Mucosa of gallbladder (tissue), 1 donor: ENCODE data around the gene TLX2. TPM values are rescaled to one million over a fixed set of nuclear protein-coding genes. Genes with fewer than 3 reads are reported as not detected.
A peak's percentile ranks its signal among the peaks of the same experiment; 100 is the strongest.

Source experiments
- DNase-seq: peaks from one replicate; pipeline ENCODE4 v3.0.0-alpha.2; 2020; ENCODE audit warnings: low spot score
- total RNA-seq: library from RNA; stranded (reverse); gene quantifications from one replicate; pipeline ENCODE4 v1.2.1, GENCODE V29; 2021
- donor health status: DM: no; HTN: no; CAD: no.

Gene TLX2
- total RNA-seq, 1 donor from 2014 or later = 0.12 TPM

DNA sequence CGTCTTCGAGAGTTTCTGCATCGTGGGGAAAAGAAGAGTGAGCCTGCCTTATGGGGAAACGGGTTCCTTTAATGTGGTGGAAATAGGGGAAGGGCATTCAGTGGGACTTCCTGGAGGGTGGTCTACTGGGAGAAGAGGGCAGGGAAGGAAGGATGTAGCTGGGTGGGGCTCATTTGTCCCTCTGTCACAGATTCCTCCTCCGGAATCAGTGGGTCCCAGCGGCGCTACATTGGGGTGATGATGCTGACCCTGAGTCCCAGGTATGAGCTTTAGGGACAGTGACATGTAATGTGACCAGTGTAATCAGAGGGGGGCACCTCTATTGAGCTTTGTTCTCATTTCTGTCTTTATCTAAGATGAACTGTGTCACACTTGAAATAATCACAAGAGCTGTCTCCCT lies 17.4 kb downstream of the TLX2 start:
- DNase-seq = no peak

DNA sequence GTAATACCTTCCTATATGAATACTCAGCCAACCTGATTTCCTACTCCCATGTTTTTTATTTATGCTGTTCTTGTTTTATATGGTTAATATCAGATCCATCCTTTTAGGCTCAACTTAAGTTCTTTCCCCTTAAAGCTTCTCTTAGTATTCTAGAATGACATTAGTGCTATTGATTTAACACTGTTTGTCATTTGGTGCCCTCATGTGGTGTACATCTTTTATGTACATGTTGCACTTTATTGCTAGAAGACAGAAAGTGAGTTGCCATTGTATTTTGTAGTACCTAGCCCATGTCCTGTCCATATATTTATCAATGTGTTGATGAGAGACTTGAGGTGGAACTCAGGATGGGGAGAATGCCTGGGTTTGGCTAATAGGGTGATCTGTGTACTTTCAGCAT lies 18.0 kb downstream of the TLX2 start:
- no peak for DNase-seq

DNA sequence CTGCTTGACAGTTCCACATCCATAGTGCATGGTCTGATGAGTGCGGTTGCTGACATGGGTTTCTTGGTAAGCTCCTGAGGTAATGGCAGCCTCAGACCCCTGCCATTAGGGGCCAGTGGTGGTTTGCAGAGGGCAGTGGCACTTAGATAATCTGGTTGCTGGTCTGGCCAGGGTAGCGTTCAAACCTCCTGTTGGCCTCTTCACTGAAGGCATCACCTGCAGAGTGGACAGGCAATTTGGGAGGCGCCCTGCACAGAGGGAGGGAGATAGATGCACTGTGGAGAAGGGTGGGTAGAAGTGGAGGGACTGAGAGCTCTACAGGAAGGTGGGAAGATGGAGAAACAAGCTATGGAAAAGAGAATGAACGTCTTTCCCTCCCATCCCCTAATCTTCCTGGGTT lies 19.2 kb downstream of the TLX2 start:
- DNase-seq = no peak

DNA sequence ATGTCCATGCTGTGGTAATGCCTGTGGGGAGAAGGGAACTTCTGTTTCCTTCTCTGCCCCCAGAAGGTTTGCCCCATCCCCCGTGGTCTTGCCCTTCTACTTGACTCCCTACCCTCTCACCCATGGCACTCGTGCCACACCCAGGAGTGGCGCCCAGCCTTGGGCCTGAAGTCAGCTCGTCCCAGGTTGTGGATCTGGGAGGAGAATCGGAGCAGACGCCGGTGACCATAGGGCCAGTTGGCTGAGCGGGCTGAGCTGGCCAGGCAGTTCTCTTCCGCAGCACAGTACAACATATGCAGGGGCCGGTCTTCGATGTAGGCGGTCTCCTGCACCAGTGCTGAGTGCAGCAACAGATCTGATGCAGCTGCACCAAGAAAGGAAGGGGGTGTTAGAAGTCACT lies 20.2 kb downstream of the TLX2 start:
- DNase-seq = no peak

DNA sequence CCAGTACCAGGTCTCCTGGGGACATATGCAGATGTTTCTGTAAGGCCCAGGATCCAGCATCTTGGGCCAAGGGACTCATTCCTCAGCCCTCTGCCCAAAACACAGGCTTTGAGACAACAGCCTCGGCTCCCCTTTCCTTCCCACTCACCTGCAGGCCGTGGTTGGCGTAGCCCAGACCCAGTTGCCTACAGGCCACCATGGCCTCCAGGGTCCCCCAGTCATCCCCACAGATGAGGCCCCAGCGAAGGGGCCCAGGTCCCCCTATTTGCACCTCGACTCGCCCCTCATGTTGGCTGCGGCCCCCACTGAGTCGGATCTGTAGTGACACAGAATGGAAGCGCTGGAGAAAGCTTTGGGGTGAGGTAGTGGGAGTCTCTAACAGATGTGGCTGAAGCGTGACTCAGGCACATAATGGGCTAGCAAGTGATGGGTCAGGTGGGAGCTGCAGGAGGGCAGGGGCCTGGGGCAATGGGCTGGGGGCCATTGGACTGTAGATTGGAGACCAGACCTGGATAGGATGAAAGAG lies 21.3 kb downstream of the TLX2 start:
- DNase-seq = no peak

DNA sequence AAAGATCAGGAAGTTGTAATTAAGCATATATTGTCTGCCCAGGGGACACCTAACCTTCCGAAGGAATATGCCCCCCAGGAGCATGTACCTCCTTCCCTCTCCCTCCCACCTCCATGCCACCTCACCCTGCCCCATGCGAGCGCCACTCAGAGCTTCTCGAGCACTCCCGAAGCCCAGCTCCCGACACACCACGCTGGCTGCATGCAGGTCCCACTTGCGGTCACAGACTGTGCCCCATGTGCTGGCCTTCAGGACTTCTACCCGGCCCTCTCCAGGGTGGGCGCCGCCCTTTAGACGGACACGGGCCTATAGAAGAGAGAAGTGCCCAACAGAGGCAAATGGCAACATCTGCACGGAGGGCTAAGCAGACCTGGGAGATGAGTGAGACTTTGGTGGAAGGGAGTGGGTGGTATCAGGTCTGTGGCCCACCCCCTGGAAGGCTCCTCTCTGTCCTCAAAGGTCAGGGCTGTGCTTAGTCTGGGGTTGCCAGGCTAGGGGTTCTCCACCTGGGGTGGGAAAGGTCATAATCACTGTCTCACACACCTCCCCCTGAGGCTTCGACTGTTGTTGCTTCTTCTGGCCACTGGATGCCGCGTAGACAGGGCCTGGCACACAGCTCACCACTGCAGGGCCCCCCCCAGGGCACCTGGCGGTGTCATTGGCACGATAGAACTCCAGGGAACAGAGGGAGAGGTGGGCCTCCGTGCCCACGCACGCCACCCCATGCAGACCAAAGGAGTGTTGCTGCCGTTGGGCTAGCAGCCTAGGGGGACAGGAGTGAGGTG lies 22.1 kb downstream of the TLX2 start:
- DNase-seq = no peak

DNA sequence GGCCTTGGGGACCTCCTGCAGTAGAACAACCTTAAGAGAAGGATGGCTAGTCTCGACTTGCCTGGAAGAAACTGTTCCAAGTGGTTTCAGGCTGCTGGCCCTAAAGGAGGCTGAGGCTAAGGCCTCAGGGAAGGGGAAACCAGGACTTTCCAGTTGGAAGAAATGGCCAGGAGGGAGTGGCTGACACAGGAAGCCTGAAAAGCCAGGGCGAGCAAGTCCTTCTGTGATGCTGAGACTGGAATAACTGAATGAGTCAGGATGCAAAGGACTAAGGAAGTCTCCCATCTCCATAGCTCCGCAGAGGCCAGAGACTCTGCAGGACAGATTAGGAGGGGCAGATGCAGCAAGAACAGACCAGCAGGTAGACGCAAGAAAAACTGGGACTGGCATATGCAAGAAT lies 22.9 kb downstream of the TLX2 start:
- no peak for DNase-seq

DNA sequence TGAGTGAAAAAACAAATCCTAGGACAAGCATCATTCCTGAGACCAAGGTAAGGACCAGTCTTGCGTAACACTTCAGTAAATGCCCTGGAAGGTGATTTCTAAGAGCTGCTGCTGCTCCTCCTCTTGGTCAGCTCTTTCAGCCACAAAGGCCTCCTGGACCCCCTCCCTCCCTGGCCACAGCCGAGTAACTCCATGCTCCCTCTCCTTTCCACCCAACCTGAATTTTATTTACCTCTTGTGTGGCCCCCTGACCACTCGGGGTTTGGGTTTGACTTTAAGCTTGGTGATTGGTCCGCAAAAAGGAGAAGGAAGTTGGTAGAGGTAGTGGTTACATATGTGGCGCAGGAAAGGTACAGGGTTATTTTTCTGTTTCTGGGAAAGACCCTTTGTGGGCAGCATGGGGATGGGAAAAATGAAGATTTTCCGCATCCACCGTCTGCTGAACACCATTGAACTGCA lies 24.7 kb downstream of the TLX2 start:
- no peak for DNase-seq

DNA sequence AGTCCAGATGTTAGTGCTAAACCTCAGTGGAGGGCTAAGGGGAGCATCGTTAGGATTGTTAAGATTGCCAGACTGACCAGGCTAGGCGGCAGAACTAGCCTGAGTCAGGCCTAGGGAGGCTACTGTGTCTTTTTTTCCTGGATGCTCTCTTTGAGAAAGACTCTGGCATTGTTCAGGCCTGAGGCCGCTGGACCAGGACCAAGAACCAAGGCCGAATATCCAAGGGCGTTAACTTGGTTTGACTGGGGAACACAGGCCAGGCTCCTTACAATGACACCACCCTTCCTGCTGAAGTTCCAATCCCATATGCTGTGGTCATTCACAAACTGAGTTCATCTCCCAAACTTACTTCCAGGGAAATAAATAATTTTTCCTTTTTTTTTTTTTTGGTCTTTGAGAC lies 26.0 kb downstream of the TLX2 start:
- DNase-seq = no peak

DNA sequence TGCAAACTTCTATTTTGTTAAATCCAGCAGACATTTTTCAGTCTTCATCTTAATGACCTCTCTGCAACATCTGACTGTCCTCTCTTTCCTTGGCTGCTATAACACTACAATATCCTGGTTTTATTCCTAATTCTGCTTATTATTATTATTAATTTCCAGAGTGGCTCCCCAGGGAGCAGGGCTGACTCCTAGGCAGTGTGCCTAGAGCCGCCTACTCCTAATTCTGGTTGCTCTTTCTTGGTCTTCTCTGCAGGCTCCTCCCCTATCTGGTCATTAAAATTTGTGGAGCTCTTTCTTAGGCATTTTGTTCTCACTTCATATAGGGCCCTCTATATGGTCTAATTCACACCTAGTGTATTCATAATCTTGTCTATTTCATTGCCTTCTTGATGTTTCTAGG lies 28.7 kb downstream of the TLX2 start:
- DNase-seq = no peak

DNA sequence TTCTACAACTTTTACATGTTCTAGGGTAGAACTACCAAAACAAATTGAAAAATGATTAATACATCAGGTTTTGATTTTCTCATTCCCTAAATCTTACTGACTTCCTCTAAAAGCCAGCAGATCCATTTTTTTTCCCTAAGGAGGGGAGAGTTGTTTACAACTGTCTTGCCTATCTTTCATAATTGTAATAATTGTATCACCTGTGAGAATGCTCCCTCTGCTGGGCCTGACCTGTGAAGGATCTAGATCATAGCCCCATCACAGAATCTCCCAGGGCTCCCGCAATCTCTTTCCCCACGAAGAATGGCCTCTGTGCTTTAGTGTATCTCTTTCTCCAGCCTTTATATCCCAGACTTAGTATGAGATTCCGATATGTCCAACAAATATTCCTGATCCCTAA lies 30.4 kb downstream of the TLX2 start:
- DNase-seq = no peak

DNA sequence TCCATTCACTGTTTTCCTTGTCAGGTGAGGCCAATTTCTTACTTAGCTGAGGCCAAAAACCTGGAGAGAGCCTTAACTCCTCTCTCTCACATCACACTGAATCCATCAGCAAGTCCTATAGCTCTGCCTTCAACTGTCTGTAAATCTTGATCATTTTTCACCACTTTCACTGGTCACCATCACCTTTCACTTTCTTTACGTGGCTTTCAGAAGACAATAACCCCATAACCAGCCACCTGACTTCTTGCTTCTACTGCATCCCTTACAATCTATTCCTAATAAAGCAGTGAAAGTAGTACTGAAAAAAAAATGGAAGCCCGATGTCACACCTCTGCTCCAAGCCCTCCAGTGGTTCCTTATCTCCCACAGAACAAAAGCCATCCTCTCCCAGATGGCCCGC lies 31.8 kb downstream of the TLX2 start:
- no peak for DNase-seq

DNA sequence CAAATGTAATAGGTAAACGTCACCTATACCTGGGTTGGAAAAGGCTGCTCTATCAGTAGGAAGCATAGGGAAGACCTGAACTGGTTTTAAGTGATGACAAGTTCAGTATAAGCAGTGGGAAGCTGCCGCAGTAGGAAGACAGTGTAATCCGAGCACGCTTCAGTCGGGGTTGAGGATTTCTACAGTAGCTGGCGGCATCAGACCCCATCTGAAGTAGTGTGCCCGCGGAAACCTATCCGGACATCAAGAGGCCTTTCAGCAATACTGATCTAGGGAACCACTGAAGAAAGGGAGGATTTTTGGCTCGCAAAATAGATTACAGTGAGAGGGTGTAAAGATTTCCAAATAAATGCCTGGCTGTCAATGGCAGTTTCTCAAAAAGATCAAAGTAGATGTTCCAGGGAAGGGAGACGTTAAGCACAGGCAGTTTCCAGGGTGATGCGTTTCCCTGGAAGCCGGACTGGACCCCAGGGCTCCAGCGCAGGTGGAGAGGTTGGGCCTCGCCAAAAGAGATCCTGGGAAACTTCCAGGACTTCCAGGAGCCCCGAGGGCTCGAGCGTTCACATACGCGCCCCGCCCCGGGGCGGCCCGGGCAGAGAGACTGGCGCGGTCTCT lies 34.1 kb downstream of the TLX2 start:
- DNase-seq = no peak

DNA sequence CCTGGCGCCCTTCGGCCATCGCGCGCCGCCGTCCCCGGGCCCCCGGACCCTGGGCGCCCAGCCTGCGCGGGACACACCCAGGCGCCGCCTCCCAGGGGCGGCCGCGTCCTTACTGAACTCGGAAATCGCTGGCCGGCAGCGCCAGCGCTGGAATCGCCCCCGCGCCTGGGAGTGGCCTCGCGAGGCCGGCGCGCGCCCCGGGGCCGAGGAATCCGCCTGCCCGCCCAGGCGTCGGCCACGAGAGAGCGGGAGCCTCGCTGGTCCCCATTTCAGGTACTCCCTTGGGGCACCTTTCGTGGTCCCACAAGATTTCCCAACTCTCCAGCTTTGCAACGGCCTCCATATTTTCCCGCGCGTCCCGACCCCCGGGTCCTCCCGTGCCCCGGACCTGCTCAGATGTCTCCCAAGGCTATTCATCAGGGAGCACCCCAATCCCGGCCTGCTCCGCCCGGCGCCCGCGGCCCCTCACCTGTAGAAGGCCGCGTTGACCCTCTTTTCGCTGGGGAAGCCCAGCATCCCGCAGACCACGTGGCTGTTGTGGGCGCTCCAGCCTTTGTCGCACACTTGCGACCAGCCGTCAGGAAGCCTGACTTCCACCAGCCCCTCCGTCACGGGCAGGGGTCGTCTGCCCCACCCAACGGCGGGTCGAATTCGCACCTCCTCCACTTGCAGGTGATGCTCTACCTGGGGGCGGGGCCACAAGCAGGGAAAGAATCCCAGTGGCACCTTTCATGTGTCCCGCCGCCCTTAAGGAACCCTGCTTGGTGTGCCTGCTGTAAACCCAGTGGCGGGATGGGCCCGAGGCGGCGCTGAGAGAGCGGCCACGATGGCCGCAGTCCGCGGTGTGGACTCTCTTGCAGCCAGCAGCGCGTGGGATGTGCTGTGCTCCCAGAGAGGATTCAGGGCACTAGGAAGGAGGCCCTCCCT lies 34.9 kb downstream of the TLX2 start:
- peak; percentile 37 for DNase-seq

DNA sequence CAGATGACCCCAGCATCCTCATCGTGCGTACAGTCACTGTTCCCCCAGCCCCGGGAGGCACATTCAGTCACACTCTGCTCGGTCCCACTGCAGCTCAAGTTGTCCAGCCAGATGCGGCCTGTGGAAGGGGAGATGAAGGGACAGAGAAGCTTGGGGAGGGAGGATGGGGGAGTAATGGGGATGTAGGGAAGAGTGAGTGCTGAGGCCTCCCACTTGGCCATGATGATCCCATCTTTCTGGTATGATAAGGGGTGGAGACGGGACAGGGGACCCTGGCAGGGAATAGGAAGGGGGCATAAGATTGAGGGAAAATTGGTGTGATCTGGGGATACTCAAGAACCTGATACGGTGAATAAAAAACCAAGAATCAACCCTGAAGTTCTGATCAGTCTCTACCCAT lies 36.0 kb downstream of the TLX2 start:
- DNase-seq = no peak

DNA sequence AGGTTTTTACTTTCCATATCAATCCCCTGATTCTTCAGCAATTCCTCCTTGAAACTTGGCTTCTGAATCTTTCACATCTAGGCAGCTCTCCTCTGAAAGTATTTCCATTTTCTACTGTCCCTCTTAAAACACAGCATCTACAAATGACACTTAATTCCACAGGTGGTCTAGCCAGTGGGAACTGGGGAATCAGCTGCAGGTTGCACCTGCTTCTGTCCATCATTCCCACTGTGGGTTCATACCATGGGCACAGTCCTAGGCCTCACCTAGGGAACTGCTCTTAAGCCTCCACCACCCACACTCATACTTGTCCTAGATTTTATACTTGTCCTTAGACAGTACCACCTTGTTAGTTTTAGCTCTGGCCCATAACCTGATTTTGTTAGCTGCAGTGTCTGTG lies 37.3 kb downstream of the TLX2 start:
- no peak for DNase-seq

DNA sequence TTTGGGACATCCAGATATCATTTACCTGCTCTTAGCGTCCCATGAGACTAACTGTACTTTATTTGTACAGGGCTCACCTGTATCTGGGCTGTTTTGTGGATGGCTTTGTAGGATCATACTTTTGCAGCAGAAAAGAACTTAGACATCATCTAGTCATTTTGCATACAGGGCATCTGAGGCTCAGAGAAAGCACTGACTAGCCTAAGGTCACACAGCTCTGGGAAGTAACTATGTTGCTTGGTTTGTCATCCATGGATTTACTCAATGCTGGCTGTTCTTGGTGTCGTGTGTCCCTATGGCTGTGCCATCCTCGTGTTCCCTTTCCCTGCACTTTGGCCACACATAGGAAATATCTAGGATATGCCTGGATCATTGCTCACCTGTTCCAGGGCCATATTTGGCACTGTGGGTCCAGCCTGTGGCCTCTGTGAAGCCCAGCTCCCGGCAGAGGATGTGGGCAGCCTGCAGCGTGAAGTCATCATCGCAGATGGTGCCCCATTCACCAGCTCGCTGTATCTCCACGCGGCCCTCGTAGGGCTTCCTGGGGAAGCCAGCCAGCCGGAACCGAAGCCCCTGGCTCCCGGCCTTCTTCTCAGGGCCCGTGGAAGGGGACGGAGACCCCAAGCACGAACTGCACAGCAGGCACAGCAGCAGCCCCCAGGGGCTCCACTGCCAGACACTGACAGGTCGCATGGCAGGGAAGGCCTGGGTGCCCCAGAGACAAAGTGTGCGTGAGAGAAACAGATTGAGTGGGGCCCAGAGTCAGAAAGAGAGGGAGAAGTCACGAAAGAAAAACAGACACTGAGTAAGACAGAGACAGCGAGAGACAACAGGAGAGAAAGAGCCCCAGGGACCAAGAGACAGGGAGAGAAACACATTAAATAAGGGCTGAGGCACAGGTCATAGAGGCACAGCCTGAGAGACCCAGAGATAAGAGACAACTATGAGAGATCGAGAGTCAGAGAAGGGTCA lies 38.0 kb downstream of the TLX2 start:
- no peak for DNase-seq

DNA sequence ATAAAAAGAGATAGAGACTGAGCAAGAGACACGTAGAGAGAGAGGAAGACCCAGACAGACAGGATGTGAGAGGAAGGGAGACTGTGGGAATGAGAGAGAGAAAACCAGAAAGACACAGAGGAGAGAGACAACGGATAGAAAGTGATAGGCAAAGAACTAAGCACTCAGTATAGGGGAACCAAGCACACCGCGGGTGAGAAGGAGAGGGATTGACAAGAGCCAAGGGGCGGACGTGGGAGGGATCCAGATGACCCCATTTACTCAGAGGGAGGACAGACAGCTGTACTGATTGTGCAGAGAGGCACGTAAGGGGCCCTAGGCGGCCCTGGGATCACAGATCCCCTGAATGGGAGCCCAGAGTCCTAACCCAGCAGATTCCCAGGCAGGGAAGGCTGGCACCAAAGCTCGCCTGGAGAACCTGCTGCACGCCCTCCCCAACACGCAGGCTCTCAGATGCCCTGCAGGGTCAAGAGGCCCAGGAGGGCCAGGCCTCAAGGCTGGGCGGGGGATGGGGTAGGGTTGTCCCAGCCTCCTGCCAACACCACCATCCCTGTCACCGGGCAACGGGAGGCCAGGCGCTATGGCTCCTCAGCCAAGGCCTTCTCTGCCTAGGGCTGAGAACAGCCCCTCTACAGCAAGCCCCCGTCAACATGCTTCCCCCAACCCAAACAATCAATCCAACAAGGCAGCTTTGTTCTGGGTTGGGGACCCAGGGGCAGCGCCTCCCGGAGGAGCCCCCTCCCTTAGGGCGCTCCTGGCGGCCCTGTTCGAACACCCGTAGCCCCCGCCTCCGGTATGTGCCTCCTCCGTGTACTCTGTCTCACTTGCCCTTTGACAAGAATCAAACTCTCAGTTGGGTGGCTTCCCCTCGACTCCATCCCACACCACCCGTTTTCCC lies 38.9 kb downstream of the TLX2 start:
- DNase-seq = no peak

DNA sequence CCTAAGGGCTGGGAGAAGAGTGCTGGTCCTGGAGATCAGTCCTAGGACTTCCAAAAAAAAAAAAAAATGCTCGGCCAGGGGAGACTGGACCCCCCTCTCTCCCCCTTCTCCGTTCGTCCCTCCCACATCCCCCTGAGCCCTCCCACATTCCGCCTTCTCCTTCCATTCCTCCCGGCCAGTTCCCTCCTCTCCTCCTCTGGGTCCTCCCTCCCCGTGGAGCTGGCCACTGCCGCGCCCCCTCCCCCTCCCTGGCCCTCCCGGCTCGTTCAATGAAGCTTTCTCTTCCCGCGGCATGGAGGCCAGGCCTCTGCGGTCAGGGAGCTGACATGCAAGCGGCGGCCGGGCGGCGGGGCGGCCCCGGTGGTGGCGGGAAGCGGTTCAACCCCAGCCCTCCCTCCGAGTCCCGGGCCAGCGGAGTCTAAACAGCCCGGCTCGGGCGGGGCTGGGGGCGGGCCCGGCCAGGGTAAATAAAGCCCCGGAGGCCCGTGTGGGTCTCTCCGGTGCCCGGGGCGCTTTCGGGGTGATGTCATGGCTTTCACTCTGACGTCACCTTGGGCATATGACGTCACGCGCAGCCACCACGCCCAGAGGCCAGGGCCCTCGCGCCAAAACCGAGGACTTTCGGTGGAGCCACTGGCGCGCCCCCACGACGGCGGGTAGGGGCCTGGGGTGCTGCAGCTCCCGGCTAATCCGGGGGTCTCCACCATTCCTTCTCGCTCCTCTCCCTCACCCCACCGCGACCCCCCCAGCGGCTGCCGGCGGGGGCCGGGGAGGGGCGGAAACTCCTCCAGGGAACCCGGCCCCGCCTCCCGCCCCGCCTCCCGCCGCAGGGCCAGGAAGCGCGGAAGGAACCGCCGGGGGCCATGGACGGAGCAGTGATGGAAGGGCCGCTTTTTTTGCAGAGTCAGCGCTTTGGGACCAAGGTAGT lies 39.9 kb downstream of the TLX2 start, which contains the start of the genes DOK1 and LOXL3:
Gene DOK1, plus strand, starts transcription at position 829 of the 928 bp plus-strand sequence. Its CDS starts 35 bp downstream, at position 864.
Gene LOXL3, minus strand, starts transcription at position 51 of the 928 bp plus-strand sequence. CDS start 1,308 bp downstream, outside the sequence.
- peak; percentile 87 for DNase-seq
